NCI-H526 (cell line): ENCODE measurements around the gene CECR2.

Source experiments
- DNase-seq, 2 experiments: peaks; one replicate each; lab custom pipeline; 2025; lab: John Stamatoyannopoulos, UW

The CECR2 gene

DNA sequence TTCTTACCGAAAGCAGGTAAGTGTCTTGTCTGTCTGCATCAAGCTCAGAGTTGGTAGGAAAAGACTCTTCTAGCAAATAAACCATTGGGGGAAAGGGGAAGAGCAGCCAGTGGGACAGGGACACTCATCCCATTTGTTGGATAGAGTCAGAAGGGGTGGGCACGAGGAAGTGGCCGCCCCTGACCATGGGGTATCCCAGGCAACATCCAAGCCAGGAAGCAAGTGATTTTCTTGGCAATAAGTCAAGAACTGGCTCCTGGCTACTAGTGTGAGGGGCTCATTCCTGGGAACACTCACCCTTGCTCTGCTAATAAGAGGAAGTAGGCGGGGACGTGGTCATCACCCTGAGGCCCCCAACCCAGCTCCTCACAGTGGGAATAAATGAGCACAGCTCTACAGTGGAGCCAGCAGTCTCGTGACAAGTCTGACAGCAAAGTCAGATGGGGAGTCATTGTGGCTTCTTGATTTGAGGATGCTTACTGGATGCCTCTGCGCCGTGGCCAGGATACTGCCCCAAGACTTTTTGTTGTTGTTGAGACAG lies 200.8 kb downstream of the CECR2 start:
- no peak for DNase-seq

GRCh38 chr22:17570851-17571631 lies 201.8 kb downstream of the CECR2 start:
- no peak for DNase-seq

- DNase-seq: no peak
Measured at GRCh38 chr22:17575151-17575550, 205.9 kb downstream of the CECR2 start.

DNA sequence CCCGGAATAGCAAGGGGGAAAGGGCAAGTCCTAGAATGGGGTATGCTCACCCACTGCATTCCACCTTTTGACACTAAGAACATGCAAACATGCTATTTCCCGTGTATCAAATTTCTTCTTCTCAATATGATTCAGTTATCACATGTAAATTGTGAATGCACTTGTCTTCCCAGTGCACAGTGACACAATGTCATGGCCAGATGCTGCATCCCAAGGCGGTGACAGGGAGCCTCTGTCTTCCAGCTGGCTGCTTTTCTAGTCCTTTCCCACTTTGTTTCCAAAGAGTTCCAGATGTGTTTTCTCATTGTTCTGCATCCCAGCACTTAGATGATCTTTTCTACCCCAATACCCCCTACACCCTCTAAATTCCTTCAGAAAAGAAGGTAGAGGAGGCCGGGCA lies 206.4 kb downstream of the CECR2 start:
- DNase-seq: no peak

- no peak for DNase-seq
Measured at GRCh38 chr22:17576470-17576869, 207.2 kb downstream of the CECR2 start.

GRCh38 chr22:17578136-17578754 lies 209.0 kb downstream of the CECR2 start:
- DNase-seq: no peak

DNA sequence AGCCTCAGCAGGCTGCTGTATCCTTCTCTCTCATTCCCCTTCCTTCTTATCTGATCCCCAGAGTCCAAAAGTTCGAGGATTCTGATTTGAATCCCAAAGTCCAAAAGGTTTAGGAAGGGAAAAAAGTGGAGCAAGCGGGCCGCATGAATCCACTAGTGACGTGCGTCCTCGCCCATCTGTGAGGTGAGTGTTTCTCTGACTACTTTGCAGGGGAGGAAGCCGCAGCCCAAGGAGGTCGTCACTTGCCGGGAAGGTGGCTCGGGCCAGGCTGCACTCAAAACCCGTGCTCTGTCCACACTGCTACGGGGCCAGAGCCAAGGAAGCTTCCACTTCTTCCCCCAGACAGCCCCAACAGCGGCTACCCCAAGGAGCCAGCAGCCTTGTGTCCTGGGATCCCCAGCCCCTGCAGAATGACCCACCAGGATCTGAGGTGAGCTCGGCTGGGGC lies 210.3 kb downstream of the CECR2 start:
- no peak for DNase-seq

DNA sequence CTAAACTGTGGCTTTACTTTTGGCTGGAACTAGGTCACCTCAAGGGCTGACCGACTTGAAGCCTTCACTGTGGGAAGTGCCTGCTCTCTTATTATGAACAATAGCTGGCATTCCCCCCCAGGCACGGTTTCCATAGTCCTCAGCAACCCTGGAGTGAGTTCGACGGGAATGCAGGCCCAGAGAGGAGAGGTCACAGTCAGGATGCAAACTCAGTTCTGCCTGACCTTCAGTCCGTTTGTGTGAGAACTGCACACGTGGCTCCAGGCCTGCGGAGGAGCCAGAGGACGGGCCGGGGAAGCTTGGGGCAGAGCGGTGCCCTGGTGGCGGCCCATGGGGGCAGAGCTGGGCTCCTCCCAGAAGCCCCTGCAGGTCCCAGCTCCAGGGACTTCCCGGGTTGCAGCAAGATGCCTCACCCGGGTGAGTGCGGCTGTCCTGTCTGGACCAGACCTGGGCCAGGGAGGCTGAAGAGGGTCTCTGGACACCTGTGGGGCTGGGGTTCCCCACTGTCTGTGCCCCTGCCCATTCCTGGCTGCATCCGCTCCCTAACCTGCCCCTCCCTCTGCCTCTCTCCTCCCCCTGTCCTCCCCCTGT lies 211.3 kb downstream of the CECR2 start:
- no peak for DNase-seq

GRCh38 chr22:17581056-17581455 lies 211.8 kb downstream of the CECR2 start:
- DNase-seq: no peak

DNA sequence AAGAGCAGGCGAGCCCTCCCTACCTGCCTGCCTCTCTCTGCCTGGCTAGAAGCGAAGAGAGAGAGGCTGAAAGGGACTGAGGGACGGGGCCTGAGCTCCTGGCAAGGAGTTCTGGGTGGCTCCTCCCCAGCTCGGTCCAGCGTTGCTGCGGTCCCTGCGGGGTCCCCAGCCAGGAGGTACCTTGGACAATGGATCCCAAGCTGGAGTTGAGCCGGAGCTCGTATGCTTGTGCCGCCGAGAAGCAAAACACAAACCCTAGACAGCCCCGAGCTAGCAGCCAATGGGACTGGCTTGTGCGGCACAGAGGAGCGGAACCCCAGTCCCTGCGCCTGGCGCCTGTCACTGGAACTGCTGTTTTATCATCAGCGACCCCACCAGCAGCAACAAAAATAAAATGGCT lies 212.4 kb downstream of the CECR2 start:
- no peak for DNase-seq

GRCh38 chr22:17583151-17583550 lies 213.9 kb downstream of the CECR2 start:
- DNase-seq: no peak

- DNase-seq: no peak
Measured at GRCh38 chr22:17586831-17587440, 217.7 kb downstream of the CECR2 start.

DNA sequence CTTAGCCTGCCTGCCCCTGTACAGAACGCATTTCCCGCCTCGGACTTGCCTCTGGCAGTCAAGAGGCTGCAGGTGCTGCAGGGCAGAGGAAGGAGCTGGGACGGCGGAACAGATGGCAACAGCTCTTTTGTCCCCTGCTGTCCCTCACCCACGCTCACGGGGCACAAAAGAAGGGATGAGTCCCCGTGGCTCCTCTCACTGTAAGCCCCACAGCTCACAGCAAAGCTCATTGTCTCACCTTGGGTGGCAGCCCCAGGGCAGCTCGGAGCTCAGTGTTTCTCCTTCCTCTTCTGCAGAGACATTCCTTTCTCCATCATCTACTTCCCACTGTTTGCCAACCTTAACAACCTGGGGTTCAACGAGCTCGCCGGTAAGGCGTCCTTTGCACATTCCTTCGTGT lies 218.4 kb downstream of the CECR2 start:
- no peak for DNase-seq

GRCh38 chr22:17588606-17589005 lies 219.3 kb downstream of the CECR2 start:
- no peak for DNase-seq

DNA sequence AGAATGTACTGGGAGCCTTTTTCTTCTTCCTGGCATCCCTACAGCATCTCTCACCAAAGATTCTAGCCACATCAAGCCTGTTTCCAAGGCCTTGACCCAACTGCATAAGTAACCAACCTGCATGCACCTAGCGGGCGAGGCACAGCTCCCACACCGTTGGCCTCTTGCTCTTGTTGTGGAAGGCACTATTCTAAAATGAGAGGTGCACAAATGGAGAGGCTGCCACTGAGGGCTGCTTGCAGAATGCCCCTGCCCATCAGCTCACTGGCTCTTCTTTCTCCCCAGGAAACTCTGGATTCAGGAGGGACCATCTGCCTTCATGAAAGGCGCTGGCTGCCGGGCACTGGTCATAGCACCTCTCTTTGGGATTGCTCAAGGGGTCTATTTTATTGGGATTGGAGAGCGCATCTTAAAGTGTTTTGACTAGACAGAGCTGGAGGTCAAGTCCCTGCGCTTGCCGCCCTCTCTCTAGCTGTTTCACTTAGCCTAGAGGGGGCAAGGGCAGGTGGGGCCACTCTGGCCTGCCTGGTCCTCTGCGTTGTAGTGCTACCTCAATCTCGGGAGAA lies 220.6 kb downstream of the CECR2 start:
- no peak for DNase-seq

GRCh38 chr22:17590586-17590985 lies 221.3 kb downstream of the CECR2 start:
- DNase-seq: no peak

DNA sequence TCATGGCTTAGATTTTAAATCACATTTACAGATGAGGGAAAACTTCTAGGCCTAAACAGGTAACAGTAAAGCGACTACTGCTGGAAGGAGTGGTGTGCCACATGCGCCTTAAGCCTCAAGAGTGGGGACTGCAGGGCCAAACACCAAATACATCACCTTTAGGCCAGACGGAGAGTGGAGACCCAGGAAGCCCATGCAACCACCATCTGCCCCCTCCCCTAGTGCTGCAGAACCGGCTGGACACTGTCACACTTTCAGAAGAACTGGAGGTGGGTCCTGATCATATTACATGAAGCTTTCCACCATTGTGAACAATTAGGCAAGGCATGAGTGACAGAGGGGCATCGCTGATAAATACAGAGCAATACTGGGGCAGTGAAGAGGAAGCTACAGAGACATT lies 222.9 kb downstream of the CECR2 start:
- DNase-seq: no peak

GRCh38 chr22:17596226-17596625 lies 227.0 kb downstream of the CECR2 start:
- DNase-seq: no peak

DNA sequence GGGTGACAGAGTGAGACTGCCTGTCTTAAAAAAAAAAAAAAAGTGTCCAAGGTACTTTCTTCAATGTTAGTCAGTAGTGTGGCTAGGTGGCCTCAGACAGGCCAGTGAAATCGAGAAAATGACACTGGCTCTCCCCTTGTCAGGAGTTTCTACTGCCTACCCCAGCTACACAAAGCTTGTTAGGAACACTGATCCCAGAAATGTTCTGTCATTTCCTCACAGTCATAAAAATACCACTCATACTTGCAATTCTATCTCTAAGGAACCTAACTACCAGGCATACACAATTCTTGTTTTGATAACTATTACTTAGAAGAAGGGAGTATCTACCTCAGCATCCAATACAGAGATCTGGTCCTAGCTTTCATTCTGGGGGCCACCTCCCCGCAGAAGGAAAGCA lies 228.0 kb downstream of the CECR2 start:
- no peak for DNase-seq

DNA sequence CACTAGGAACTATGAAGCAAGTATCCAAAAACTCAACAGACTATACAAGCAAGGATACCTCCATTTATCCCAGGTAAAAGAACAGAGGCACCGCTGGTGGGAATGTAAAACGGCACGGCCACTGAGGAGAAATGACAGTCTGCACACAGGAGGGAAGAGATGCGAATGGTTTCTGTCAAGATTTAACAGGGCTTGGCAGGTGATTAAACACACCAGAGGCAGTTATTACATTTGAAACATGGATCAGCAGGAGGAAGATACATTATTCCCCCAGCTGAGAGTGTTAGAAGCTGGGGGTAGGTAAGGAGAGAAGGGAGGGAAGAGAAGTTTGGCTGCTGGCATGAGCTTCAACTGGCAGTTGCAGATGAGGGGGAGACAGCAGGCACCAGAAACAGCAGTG lies 229.1 kb downstream of the CECR2 start:
- no peak for DNase-seq

DNA sequence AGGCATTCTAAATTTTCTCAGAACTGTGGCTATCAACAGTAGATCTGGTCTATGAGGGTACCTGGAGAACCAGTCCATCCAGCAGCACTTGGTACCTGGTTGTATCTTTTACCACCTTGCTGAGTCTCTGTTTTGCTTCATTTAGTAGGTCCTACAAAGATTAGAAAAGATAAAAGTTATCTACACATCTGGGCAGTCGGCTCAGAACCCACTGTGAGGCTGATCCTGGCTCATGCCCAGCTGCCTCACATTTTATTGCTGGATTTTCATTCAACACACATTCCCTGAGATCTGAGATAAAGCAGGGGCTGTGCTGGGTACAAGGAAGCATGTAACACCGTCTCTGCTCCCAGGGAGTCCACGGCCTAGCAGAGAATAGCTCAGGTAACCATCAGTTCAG lies 231.8 kb downstream of the CECR2 start:
- no peak for DNase-seq

DNA sequence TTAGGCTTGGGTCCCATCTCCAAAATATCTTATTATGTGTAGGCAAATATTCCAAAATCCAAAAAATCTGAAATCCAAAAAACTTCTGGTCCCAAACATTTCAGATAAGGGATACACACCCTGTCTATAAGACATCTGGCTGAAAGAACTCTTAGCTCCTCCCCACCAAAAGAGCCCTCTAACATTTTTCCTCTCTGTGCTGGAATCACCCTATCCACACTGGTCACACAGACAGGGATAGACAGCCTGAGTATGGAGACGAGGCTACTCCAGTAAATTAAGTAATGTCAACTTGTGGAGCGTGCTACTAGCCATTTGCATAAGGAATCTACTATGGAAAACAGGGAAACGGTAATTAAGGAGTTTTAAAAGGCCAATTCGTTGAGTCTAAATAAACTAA lies 234.4 kb downstream of the CECR2 start:
- DNase-seq: no peak
